Ishikawa (cell line): ENCODE results near the gene SHISAL2B.

Experiments used
- CEBPB ChIP-seq: IDR thresholded peaks from 2 replicates; pipeline ENCODE4 v1.6.1; 2012
- CREB1 ChIP-seq: IDR thresholded peaks from 2 replicates; pipeline ENCODE4 v1.6.1; 2012; ENCODE audit warnings: low read depth
- EGR1 ChIP-seq: IDR thresholded peaks from 2 replicates; pipeline ENCODE4 v1.6.1; 2012
- EP300 ChIP-seq: IDR thresholded peaks from 2 replicates; pipeline ENCODE4 v1.6.1; 2012; ENCODE audit warnings: borderline replicate concordance
- FOXM1 ChIP-seq: IDR thresholded peaks from 2 replicates; pipeline ENCODE4 v1.6.1; 2012; ENCODE audit warnings: low read depth, borderline replicate concordance
- NFIC ChIP-seq: IDR thresholded peaks from 2 replicates; pipeline ENCODE4 v1.6.1; 2012
- RAD21 ChIP-seq: IDR thresholded peaks from 2 replicates; pipeline ENCODE4 v1.6.1; 2012; ENCODE audit warnings: low read depth
- TAF1 ChIP-seq: IDR thresholded peaks from 2 replicates; pipeline ENCODE4 v1.6.1; 2012; ENCODE audit warnings: low read depth, mild to moderate bottlenecking
- TCF12 ChIP-seq: IDR thresholded peaks from 2 replicates; pipeline ENCODE4 v1.6.1; 2012; ENCODE audit warnings: low read depth
- TEAD4 ChIP-seq: IDR thresholded peaks from 2 replicates; pipeline ENCODE4 v1.6.1; 2012
- YY1 ChIP-seq: IDR thresholded peaks from 2 replicates; pipeline ENCODE4 v1.6.1; 2012; ENCODE audit warnings: low read depth
- ZBTB7A ChIP-seq: IDR thresholded peaks from 2 replicates; pipeline ENCODE4 v1.6.1; 2012; ENCODE audit warnings: low read depth
- TF ChIP-seq, protein P1 (sequence below): IDR thresholded peaks from 2 replicates; pipeline ENCODE4 v1.6.1; 2012
- TF ChIP-seq, protein P2 (sequence below): IDR thresholded peaks from 2 replicates; pipeline ENCODE4 v1.6.1; 2012; ENCODE audit warnings: low read depth, mild to moderate bottlenecking

DNA sequence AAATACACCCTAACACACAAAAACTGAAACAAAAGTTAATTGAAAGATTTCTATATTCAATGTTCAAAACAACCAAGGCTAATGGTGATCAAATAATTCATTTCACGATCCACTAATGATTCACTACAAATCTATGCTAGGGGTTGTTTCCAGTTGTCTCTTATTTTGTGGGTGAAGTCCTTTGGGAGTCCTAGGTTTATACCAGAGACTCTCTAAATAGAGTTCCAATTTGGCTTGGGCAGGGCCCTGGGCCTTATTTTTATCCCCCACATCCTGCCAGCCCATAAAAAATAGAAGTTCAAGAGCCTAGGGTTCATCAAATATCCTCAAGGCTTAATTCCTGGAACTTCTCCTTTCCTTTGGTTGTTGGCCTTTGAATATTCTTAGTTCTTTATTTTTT lies 52.1 kb downstream of the SHISAL2B start:
- no peak for TF ChIP-seq CEBPB
- no peak for TF ChIP-seq TAF1
- TF ChIP-seq, protein P1, sequence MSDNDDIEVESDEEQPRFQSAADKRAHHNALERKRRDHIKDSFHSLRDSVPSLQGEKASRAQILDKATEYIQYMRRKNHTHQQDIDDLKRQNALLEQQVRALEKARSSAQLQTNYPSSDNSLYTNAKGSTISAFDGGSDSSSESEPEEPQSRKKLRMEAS = no peak
- TF ChIP-seq, protein P2, sequence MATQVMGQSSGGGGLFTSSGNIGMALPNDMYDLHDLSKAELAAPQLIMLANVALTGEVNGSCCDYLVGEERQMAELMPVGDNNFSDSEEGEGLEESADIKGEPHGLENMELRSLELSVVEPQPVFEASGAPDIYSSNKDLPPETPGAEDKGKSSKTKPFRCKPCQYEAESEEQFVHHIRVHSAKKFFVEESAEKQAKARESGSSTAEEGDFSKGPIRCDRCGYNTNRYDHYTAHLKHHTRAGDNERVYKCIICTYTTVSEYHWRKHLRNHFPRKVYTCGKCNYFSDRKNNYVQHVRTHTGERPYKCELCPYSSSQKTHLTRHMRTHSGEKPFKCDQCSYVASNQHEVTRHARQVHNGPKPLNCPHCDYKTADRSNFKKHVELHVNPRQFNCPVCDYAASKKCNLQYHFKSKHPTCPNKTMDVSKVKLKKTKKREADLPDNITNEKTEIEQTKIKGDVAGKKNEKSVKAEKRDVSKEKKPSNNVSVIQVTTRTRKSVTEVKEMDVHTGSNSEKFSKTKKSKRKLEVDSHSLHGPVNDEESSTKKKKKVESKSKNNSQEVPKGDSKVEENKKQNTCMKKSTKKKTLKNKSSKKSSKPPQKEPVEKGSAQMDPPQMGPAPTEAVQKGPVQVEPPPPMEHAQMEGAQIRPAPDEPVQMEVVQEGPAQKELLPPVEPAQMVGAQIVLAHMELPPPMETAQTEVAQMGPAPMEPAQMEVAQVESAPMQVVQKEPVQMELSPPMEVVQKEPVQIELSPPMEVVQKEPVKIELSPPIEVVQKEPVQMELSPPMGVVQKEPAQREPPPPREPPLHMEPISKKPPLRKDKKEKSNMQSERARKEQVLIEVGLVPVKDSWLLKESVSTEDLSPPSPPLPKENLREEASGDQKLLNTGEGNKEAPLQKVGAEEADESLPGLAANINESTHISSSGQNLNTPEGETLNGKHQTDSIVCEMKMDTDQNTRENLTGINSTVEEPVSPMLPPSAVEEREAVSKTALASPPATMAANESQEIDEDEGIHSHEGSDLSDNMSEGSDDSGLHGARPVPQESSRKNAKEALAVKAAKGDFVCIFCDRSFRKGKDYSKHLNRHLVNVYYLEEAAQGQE = no peak
- TF ChIP-seq EGR1 = no peak
- TF ChIP-seq TEAD4 = no peak
- no peak for TF ChIP-seq YY1
- TF ChIP-seq NFIC = no peak
- TF ChIP-seq FOXM1 = no peak
- TF ChIP-seq EP300 = no peak
- no peak for TF ChIP-seq CREB1
- TF ChIP-seq RAD21 = no peak
- no peak for TF ChIP-seq TCF12
- TF ChIP-seq ZBTB7A = no peak
